Measurements from ENCODE around the gene ANK3. TPM values are rescaled to one million over a fixed set of nuclear protein-coding genes. Genes with fewer than 3 reads are reported as not detected.

ANK3 gene
- total RNA-seq, 2 donors from 2014 or later = 33.3 to 51.4 TPM

- DNase-seq = no peak
- Mint-ChIP-seq H3K4me3 (no peak overlapping the region), H3K36me3 (ENCODE audit: insufficient read depth in 2 of 2) (no peaks in the 10 kb centered on the region), H3K4me1 (ENCODE audit: low read depth) (no peaks in the 10 kb centered on the region), H3K9me3 (no peaks in the 10 kb centered on the region), H3K27me3 (ENCODE audit: low read depth) (no peaks in the 10 kb centered on the region), H3K27ac (peak overlapping the region; percentile 51)
- no peak for ATAC-seq (replicated peaks in 1 of 2)
Observed at GRCh38 chr10:60122190-60122589, 267.5 kb downstream of the ANK3 start.

GRCh38 chr10:60114765-60115586 lies 274.7 kb downstream of the ANK3 start:
- H3K27ac Mint-ChIP-seq = no peak overlapping the region
- H3K4me1 Mint-ChIP-seq (ENCODE audit: low read depth) = no peaks in the 10 kb centered on the region
- H3K4me3 Mint-ChIP-seq = no peak overlapping the region
- H3K9me3 Mint-ChIP-seq = no peaks in the 10 kb centered on the region
- no peaks in the 10 kb centered on the region for H3K36me3 Mint-ChIP-seq (ENCODE audit: insufficient read depth in 2 of 2)
- DNase-seq = peak in 1 of 2 donors; percentile 12
- ATAC-seq (replicated peaks in 1 of 2) = no peak
- H3K27me3 Mint-ChIP-seq (ENCODE audit: low read depth) = no peaks in the 10 kb centered on the region

GRCh38 chr10:60110739-60111138 lies 278.9 kb downstream of the ANK3 start:
- Mint-ChIP-seq H3K27me3 (ENCODE audit: low read depth) (no peaks in the 10 kb centered on the region), H3K4me1 (ENCODE audit: low read depth) (no peaks in the 10 kb centered on the region), H3K27ac (no peak overlapping the region), H3K36me3 (ENCODE audit: insufficient read depth in 2 of 2) (no peaks in the 10 kb centered on the region), H3K4me3 (no peak overlapping the region), H3K9me3 (no peaks in the 10 kb centered on the region)
- ATAC-seq (replicated peaks in 1 of 2) (no peak), DNase-seq (no peak)

- Mint-ChIP-seq H3K27me3 (ENCODE audit: low read depth) (no peaks in the 10 kb centered on the region), H3K36me3 (ENCODE audit: insufficient read depth in 2 of 2) (peaks cover 0 to 6% of the 10 kb centered on the region in 2 donors), H3K9me3 (no peaks in the 10 kb centered on the region), H3K27ac (no peak overlapping the region), H3K4me1 (ENCODE audit: low read depth) (no peaks in the 10 kb centered on the region), H3K4me3 (no peak overlapping the region)
- DNase-seq (no peak), ATAC-seq (replicated peaks in 1 of 2) (no peak)
Observed at GRCh38 chr10:60107308-60107976, 282.2 kb downstream of the ANK3 start.

GRCh38 chr10:60105295-60105695 lies 284.4 kb downstream of the ANK3 start:
- H3K36me3 Mint-ChIP-seq (ENCODE audit: insufficient read depth in 2 of 2) = peaks cover 0 to 6% of the 10 kb centered on the region in 2 donors
- H3K27ac Mint-ChIP-seq = no peak overlapping the region
- H3K9me3 Mint-ChIP-seq = no peaks in the 10 kb centered on the region
- DNase-seq (no peak), ATAC-seq (replicated peaks in 1 of 2) (no peak)
- H3K4me3 Mint-ChIP-seq = no peak overlapping the region
- H3K27me3 Mint-ChIP-seq (ENCODE audit: low read depth) = no peaks in the 10 kb centered on the region
- no peaks in the 10 kb centered on the region for H3K4me1 Mint-ChIP-seq (ENCODE audit: low read depth)

GRCh38 chr10:60101821-60102220 lies 287.9 kb downstream of the ANK3 start:
- ATAC-seq (replicated peaks in 1 of 2) (no peak), DNase-seq (no peak)
- Mint-ChIP-seq H3K36me3 (ENCODE audit: insufficient read depth in 2 of 2) (peaks cover 0 to 6% of the 10 kb centered on the region in 2 donors), H3K9me3 (no peaks in the 10 kb centered on the region), H3K27me3 (ENCODE audit: low read depth) (no peaks in the 10 kb centered on the region), H3K27ac (no peak overlapping the region), H3K4me3 (no peak overlapping the region), H3K4me1 (ENCODE audit: low read depth) (no peaks in the 10 kb centered on the region)

- H3K4me1 Mint-ChIP-seq (ENCODE audit: low read depth) = no peaks in the 10 kb centered on the region
- no peak overlapping the region for H3K4me3 Mint-ChIP-seq
- no peak for DNase-seq
- peaks cover 0 to 6% of the 10 kb centered on the region in 2 donors for H3K36me3 Mint-ChIP-seq (ENCODE audit: insufficient read depth in 2 of 2)
- no peak for ATAC-seq (replicated peaks in 1 of 2)
- no peak overlapping the region for H3K27ac Mint-ChIP-seq
- H3K27me3 Mint-ChIP-seq (ENCODE audit: low read depth) = no peaks in the 10 kb centered on the region
- H3K9me3 Mint-ChIP-seq = no peaks in the 10 kb centered on the region
Observed at GRCh38 chr10:60099998-60100747, 289.5 kb downstream of the ANK3 start.

- H3K27ac Mint-ChIP-seq = no peak overlapping the region
- no peaks in the 10 kb centered on the region for H3K9me3 Mint-ChIP-seq
- no peaks in the 10 kb centered on the region for H3K4me1 Mint-ChIP-seq (ENCODE audit: low read depth)
- no peak overlapping the region for H3K4me3 Mint-ChIP-seq
- H3K36me3 Mint-ChIP-seq (ENCODE audit: insufficient read depth in 2 of 2) = peaks cover 0 to 3% of the 10 kb centered on the region in 2 donors
- H3K27me3 Mint-ChIP-seq (ENCODE audit: low read depth) = no peaks in the 10 kb centered on the region
- DNase-seq (no peak), ATAC-seq (replicated peaks in 1 of 2) (no peak)
Observed at GRCh38 chr10:60098677-60099601, 290.7 kb downstream of the ANK3 start.

- Mint-ChIP-seq H3K4me1 (ENCODE audit: low read depth) (no peaks in the 10 kb centered on the region), H3K27me3 (ENCODE audit: low read depth) (no peaks in the 10 kb centered on the region), H3K36me3 (ENCODE audit: insufficient read depth in 2 of 2) (no peaks in the 10 kb centered on the region), H3K27ac (no peak overlapping the region), H3K9me3 (no peaks in the 10 kb centered on the region), H3K4me3 (no peak overlapping the region)
- DNase-seq (no peak), ATAC-seq (replicated peaks in 1 of 2) (no peak)
Observed at GRCh38 chr10:60096761-60097513, 292.7 kb downstream of the ANK3 start.

GRCh38 chr10:60093317-60093716 lies 296.4 kb downstream of the ANK3 start:
- no peaks in the 10 kb centered on the region for H3K36me3 Mint-ChIP-seq (ENCODE audit: insufficient read depth in 2 of 2)
- H3K27ac Mint-ChIP-seq = no peak overlapping the region
- H3K4me3 Mint-ChIP-seq = no peak overlapping the region
- ATAC-seq (replicated peaks in 1 of 2) = no peak
- H3K9me3 Mint-ChIP-seq = no peaks in the 10 kb centered on the region
- DNase-seq = no peak
- H3K4me1 Mint-ChIP-seq (ENCODE audit: low read depth) = no peaks in the 10 kb centered on the region
- H3K27me3 Mint-ChIP-seq (ENCODE audit: low read depth) = no peaks in the 10 kb centered on the region

- Mint-ChIP-seq H3K36me3 (ENCODE audit: insufficient read depth in 2 of 2) (peaks cover 0 to 5% of the 10 kb centered on the region in 2 donors), H3K27ac (no peak overlapping the region), H3K27me3 (ENCODE audit: low read depth) (no peaks in the 10 kb centered on the region), H3K4me1 (ENCODE audit: low read depth) (no peaks in the 10 kb centered on the region), H3K4me3 (no peak overlapping the region), H3K9me3 (no peaks in the 10 kb centered on the region)
- DNase-seq (no peak), ATAC-seq (replicated peaks in 1 of 2) (no peak)
Observed at GRCh38 chr10:60086862-60087261, 302.8 kb downstream of the ANK3 start.

- no peaks in the 10 kb centered on the region for H3K4me1 Mint-ChIP-seq (ENCODE audit: low read depth)
- ATAC-seq (replicated peaks in 1 of 2) (no peak), DNase-seq (no peak)
- no peaks in the 10 kb centered on the region for H3K27me3 Mint-ChIP-seq (ENCODE audit: low read depth)
- H3K4me3 Mint-ChIP-seq = no peak overlapping the region
- H3K27ac Mint-ChIP-seq = no peak overlapping the region
- no peaks in the 10 kb centered on the region for H3K9me3 Mint-ChIP-seq
- H3K36me3 Mint-ChIP-seq (ENCODE audit: insufficient read depth in 2 of 2) = peaks cover 0 to 5% of the 10 kb centered on the region in 2 donors
Observed at GRCh38 chr10:60086421-60086820, 303.3 kb downstream of the ANK3 start.
